WTC11 (cell line): Measurements from ENCODE around the gene KRTCAP3. TPM values are rescaled to one million over a fixed set of nuclear protein-coding genes. Genes with fewer than 3 reads are reported as not detected.
A peak's percentile ranks its signal among the peaks of the same experiment; 100 is the strongest.

Experiments
- ATAC-seq: fragments of 200-7000 bp; cut with Tn5 transposase; 2 replicates; pipeline ENCODE4 v1.10.0; 2021; ENCODE audit warnings: mild to moderate bottlenecking, moderate library complexity
- CTCF ChIA-PET: fragments of 300-600 bp; sonication (Branson Sonifier 250); formaldehyde crosslinking; loops from one replicate; lab custom pipeline; 2021; ENCODE audit warnings: antibody characterized with exemption; lab: Charles Lee
- POLR2A ChIA-PET: fragments of 350-600 bp; sonication (Branson Sonifier 250); formaldehyde crosslinking; loops from one replicate; lab custom pipeline; 2021; ENCODE audit warnings: antibody characterized with exemption; lab: Charles Lee
- DNase-seq: peaks from one replicate; pipeline ENCODE4 v3.0.0; 2021; ENCODE audit warnings: low spot score
- H3K27ac Mint-ChIP-seq: 2 replicates; pipeline ENCODE4 v1.8.0; 2021; ENCODE audit warnings: mixed read lengths
- H3K27me3 Mint-ChIP-seq: 2 replicates; pipeline ENCODE4 v1.8.0; 2021; ENCODE audit warnings: low read depth, mild to moderate bottlenecking, moderate library complexity, mixed read lengths
- H3K36me3 Mint-ChIP-seq: 2 replicates; pipeline ENCODE4 v1.8.0; 2021; ENCODE audit warnings: mixed read lengths
- H3K4me1 Mint-ChIP-seq: 2 replicates; pipeline ENCODE4 v1.8.0; 2022; ENCODE audit warnings: mixed read lengths
- H3K4me3 Mint-ChIP-seq: 2 replicates; pipeline ENCODE4 v1.8.0; 2021; ENCODE audit warnings: mild to moderate bottlenecking, moderate library complexity, mixed read lengths
- H3K9me3 Mint-ChIP-seq: 2 replicates; pipeline ENCODE4 v1.8.0; 2021; ENCODE audit warnings: mixed read lengths
- AR ChIP-seq: fragments of 250-450 bp; sonication (Bioruptor Pico); IDR thresholded peaks from 2 replicates; pipeline ENCODE4 v1.9.0; 2021; ENCODE audit warnings: mild to moderate bottlenecking
- E2F5 ChIP-seq: sonication (generic); formaldehyde crosslinking; IDR thresholded peaks from 2 replicates; pipeline ENCODE4 v1.8.1; 2022; ENCODE audit warnings: mild to moderate bottlenecking, moderate library complexity, missing genetic modification reagents
- EMX1 ChIP-seq: fragments of 250-450 bp; sonication (Bioruptor Pico); IDR thresholded peaks from 2 replicates; pipeline ENCODE4 v1.8.0; 2021; ENCODE audit warnings: mild to moderate bottlenecking
- FOXP1 ChIP-seq: sonication (generic); formaldehyde crosslinking; IDR thresholded peaks from 2 replicates; pipeline ENCODE4 v1.8.0; 2022; ENCODE audit warnings: missing genetic modification reagents, mild to moderate bottlenecking, moderate library complexity, borderline replicate concordance
- HMGA2 ChIP-seq: fragments of 250-450 bp; sonication (Bioruptor Pico); IDR thresholded peaks from 2 replicates; pipeline ENCODE4 v1.4.0; 2021; ENCODE audit warnings: mild to moderate bottlenecking, moderate library complexity
- HMGXB4 ChIP-seq: sonication (generic); formaldehyde crosslinking; IDR thresholded peaks from 2 replicates; pipeline ENCODE4 v1.8.1; 2023; ENCODE audit warnings: mild to moderate bottlenecking, moderate library complexity, missing genetic modification reagents
- IRF2 ChIP-seq: sonication (generic); formaldehyde crosslinking; IDR thresholded peaks from 2 replicates; pipeline ENCODE4 v1.8.0; 2022; ENCODE audit warnings: low read depth, missing genetic modification reagents, borderline replicate concordance
- KAT7 ChIP-seq: sonication (generic); formaldehyde crosslinking; IDR thresholded peaks from 2 replicates; pipeline ENCODE4 v1.8.1; 2023; ENCODE audit warnings: missing genetic modification reagents, mild to moderate bottlenecking, borderline replicate concordance
- MXD4 ChIP-seq: fragments of 250-450 bp; sonication (Bioruptor Pico); IDR thresholded peaks from 2 replicates; pipeline ENCODE4 v1.8.0; 2021; ENCODE audit warnings: mild to moderate bottlenecking, moderate library complexity, borderline replicate concordance
- NFATC4 ChIP-seq: fragments of 250-450 bp; sonication (Bioruptor Pico); IDR thresholded peaks from 2 replicates; pipeline ENCODE4 v1.9.0; 2021; ENCODE audit warnings: mild to moderate bottlenecking
- NFYB ChIP-seq: sonication (generic); formaldehyde crosslinking; conservative IDR thresholded peaks from 2 replicates; pipeline ENCODE4 v1.8.0; 2022; ENCODE audit warnings: low read depth, missing genetic modification reagents
- NR2C2 ChIP-seq: sonication (generic); formaldehyde crosslinking; IDR thresholded peaks from 2 replicates; pipeline ENCODE4 v1.8.0; 2022; ENCODE audit warnings: mild to moderate bottlenecking, missing genetic modification reagents
- OVOL2 ChIP-seq: fragments of 250-450 bp; sonication (Bioruptor Pico); IDR thresholded peaks from 2 replicates; pipeline ENCODE4 v1.9.0; 2021; ENCODE audit warnings: mild to moderate bottlenecking, borderline replicate concordance
- RORB ChIP-seq: fragments of 250-450 bp; sonication (Bioruptor Pico); IDR thresholded peaks from 2 replicates; pipeline ENCODE4 v1.9.0; 2021; ENCODE audit warnings: mild to moderate bottlenecking
- SMAD4 ChIP-seq: sonication (generic); formaldehyde crosslinking; IDR thresholded peaks from 2 replicates; pipeline ENCODE4 v1.8.0; 2022; ENCODE audit warnings: mild to moderate bottlenecking, missing genetic modification reagents
- TP53 ChIP-seq: sonication (generic); formaldehyde crosslinking; IDR thresholded peaks from 2 replicates; pipeline ENCODE4 v1.8.1; 2023; ENCODE audit warnings: mild to moderate bottlenecking, missing genetic modification reagents
- ZNF317 ChIP-seq: sonication (generic); formaldehyde crosslinking; IDR thresholded peaks from 2 replicates; pipeline ENCODE4 v1.8.1; 2023; ENCODE audit warnings: low read depth, mild to moderate bottlenecking, moderate library complexity, missing genetic modification reagents, borderline replicate concordance
- total RNA-seq: library from RNA; stranded (reverse); gene quantifications from 3 replicates; pipeline ENCODE4 v1.2.3, GENCODE V29; 2021
- TF ChIP-seq, protein P1 (sequence below): sonication (generic); formaldehyde crosslinking; IDR thresholded peaks from 2 replicates; pipeline ENCODE4 v1.8.1; 2022; ENCODE audit warnings: low read depth, missing genetic modification reagents, borderline replicate concordance
- TF ChIP-seq, protein P2 (sequence below): fragments of 200-600 bp; IDR thresholded peaks from 2 replicates; pipeline ENCODE4 v1.8.0; 2022; ENCODE audit warnings: antibody characterized with exemption
- TF ChIP-seq, protein P3 (sequence below): sonication (generic); formaldehyde crosslinking; IDR thresholded peaks from 2 replicates; pipeline ENCODE4 v1.8.1; 2023; ENCODE audit warnings: mild to moderate bottlenecking, missing genetic modification reagents
- TF ChIP-seq, protein P4 (sequence below): fragments of 250-450 bp; sonication (Bioruptor Pico); IDR thresholded peaks from 2 replicates; pipeline ENCODE4 v1.9.0; 2021; ENCODE audit warnings: mild to moderate bottlenecking

KRTCAP3 gene
- total RNA-seq, 1 experiment from 2014 or later: 41.9 TPM

GRCh38 chr2:27409321-27410073 is 32.7 kb upstream of the KRTCAP3 start, which contains the start of gene PPM1G:
PPM1G (minus strand) TSS chr2:27409591; CDS start chr2:27409422, 169 bp downstream.
- Mint-ChIP-seq H3K27ac (peak within 1 kb of the TSS; percentile 97), H3K36me3 (peaks cover 13% of the 10 kb centered on the region), H3K4me1 (peaks cover 18% of the 10 kb centered on the region), H3K9me3 (peaks cover 8% of the 10 kb centered on the region), H3K27me3 (peaks cover 13% of the 10 kb centered on the region), H3K4me3 (peak within 1 kb of the TSS; percentile 84)
- CTCF ChIA-PET: interaction anchor here (0.6 to 3.9 kb wide), 7 partner anchors 9 to 274 kb away, joined by 3 to 52 read pairs (median 4); partner anchors contain the start of genes NRBP1, ZNF512 and ZNF513
- DNase-seq (peak; percentile 98), ATAC-seq (peak; percentile 92)
- POLR2A ChIA-PET: interaction anchor here (0.6 to 2.5 kb wide), 3 partner anchors 19 to 232 kb away, joined by 3 to 28 read pairs (median 3); partner anchors contain the start of genes NRBP1 and ZNF513
- TF ChIP-seq, protein P1, sequence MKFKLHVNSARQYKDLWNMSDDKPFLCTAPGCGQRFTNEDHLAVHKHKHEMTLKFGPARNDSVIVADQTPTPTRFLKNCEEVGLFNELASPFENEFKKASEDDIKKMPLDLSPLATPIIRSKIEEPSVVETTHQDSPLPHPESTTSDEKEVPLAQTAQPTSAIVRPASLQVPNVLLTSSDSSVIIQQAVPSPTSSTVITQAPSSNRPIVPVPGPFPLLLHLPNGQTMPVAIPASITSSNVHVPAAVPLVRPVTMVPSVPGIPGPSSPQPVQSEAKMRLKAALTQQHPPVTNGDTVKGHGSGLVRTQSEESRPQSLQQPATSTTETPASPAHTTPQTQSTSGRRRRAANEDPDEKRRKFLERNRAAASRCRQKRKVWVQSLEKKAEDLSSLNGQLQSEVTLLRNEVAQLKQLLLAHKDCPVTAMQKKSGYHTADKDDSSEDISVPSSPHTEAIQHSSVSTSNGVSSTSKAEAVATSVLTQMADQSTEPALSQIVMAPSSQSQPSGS (CRISPR knock-in tag): 0 out of 2 replicates have a peak, but pooled peaks have one; percentile 73
- TF ChIP-seq SMAD4 (CRISPR knock-in tag) (no peak), MXD4 (CRISPR knock-in tag) (no peak), OVOL2 (CRISPR knock-in tag) (no peak), NFYB (CRISPR knock-in tag) (no peak; the same call in 1 of the 2 replicates), EMX1 (CRISPR knock-in tag) (no peak), RORB (CRISPR knock-in tag) (no peak), IRF2 (CRISPR knock-in tag) (no peak), NFATC4 (CRISPR knock-in tag) (no peak), TP53 (CRISPR knock-in tag) (peak; percentile 70; the same call in 1 of the 2 replicates), HMGA2 (CRISPR knock-in tag) (no peak), E2F5 (CRISPR knock-in tag) (peak; percentile 95), NR2C2 (no peak), ZNF317 (CRISPR knock-in tag) (no peak), KAT7 (no peak), FOXP1 (CRISPR knock-in tag) (peak; percentile 91), HMGXB4 (CRISPR knock-in tag) (peak; percentile 96; the same call in 1 of the 2 replicates), AR (CRISPR knock-in tag) (no peak)
- TF ChIP-seq, protein P2, sequence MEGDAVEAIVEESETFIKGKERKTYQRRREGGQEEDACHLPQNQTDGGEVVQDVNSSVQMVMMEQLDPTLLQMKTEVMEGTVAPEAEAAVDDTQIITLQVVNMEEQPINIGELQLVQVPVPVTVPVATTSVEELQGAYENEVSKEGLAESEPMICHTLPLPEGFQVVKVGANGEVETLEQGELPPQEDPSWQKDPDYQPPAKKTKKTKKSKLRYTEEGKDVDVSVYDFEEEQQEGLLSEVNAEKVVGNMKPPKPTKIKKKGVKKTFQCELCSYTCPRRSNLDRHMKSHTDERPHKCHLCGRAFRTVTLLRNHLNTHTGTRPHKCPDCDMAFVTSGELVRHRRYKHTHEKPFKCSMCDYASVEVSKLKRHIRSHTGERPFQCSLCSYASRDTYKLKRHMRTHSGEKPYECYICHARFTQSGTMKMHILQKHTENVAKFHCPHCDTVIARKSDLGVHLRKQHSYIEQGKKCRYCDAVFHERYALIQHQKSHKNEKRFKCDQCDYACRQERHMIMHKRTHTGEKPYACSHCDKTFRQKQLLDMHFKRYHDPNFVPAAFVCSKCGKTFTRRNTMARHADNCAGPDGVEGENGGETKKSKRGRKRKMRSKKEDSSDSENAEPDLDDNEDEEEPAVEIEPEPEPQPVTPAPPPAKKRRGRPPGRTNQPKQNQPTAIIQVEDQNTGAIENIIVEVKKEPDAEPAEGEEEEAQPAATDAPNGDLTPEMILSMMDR: no peak
- TF ChIP-seq, protein P3, sequence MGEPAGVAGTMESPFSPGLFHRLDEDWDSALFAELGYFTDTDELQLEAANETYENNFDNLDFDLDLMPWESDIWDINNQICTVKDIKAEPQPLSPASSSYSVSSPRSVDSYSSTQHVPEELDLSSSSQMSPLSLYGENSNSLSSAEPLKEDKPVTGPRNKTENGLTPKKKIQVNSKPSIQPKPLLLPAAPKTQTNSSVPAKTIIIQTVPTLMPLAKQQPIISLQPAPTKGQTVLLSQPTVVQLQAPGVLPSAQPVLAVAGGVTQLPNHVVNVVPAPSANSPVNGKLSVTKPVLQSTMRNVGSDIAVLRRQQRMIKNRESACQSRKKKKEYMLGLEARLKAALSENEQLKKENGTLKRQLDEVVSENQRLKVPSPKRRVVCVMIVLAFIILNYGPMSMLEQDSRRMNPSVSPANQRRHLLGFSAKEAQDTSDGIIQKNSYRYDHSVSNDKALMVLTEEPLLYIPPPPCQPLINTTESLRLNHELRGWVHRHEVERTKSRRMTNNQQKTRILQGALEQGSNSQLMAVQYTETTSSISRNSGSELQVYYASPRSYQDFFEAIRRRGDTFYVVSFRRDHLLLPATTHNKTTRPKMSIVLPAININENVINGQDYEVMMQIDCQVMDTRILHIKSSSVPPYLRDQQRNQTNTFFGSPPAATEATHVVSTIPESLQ (CRISPR knock-in tag): no peak
- TF ChIP-seq, protein P4, sequence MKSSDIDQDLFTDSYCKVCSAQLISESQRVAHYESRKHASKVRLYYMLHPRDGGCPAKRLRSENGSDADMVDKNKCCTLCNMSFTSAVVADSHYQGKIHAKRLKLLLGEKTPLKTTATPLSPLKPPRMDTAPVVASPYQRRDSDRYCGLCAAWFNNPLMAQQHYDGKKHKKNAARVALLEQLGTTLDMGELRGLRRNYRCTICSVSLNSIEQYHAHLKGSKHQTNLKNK (CRISPR knock-in tag): no peak
